SK-N-SH (cell line): ENCODE results near the gene RELCH. TPM values are rescaled to one million over a fixed set of nuclear protein-coding genes. Genes with fewer than 3 reads are reported as not detected.

Source experiments
- CTCF ChIA-PET: fragments of 300-600, 350-600 bp; formaldehyde crosslinking; extraction: SDS; loops from one replicate; lab custom pipeline; 2021; lab: Yijun Ruan, JAX
- POLR2A ChIA-PET: fragments of 350-600 bp; sonication (Branson Sonifier 250); formaldehyde crosslinking; extraction: SDS; loops from one replicate; lab custom pipeline; 2020; ENCODE audit warnings: antibody characterized with exemption, inconsistent platforms; lab: Yijun Ruan, JAX
- DNase-seq: peaks from one replicate; pipeline ENCODE4 v3.0.0; 2012
- H2AFZ ChIP-seq: fragments of 200-600 bp; sonication (generic); 2 replicates; pipeline ENCODE4 v1.8.1; 2016; ENCODE audit warnings: antibody characterized with exemption, mild to moderate bottlenecking, low read depth
- H3F3A ChIP-seq: fragments of 200-600 bp; sonication (generic); replicated peaks from 2 replicates; pipeline ENCODE3; 2016; ENCODE audit warnings: antibody characterized with exemption, mild to moderate bottlenecking; ENCODE audit not compliant: insufficient read depth
- H3K27ac ChIP-seq, 2 experiments: fragments of 200-500 bp in 1 of 2; fragments of 200-600 bp in 1 of 2; sonication (Bioruptor generic) in 1 of 2; sonication (generic), shearing (Covaris generic) in 1 of 2; 2 replicates each; pipeline versions ENCODE4 v1.5.1 to v1.6.1; 2014 to 2016; ENCODE audit warnings: low read depth in 2 of 2, inconsistent platforms in 1 of 2, low read length in 1 of 2, mild to moderate bottlenecking in 1 of 2, mixed read lengths in 1 of 2
- H3K27me3 ChIP-seq: fragments of 200-600 bp; sonication (generic), shearing (Covaris generic); 2 replicates; pipeline ENCODE4 v1.6.1; 2016; ENCODE audit warnings: mixed run types; ENCODE audit not compliant: insufficient read depth
- H3K36me3 ChIP-seq, 2 experiments: fragments of 200-500 bp in 1 of 2; fragments of 200-600 bp in 1 of 2; sonication (Bioruptor generic) in 1 of 2; sonication (generic) in 1 of 2; replicated peaks in 1 of 2; 2 replicates each; pipeline versions ENCODE3 to v1.5.1; 2014 to 2016; ENCODE audit warnings: low read length in 1 of 2, mild to moderate bottlenecking in 1 of 2; ENCODE audit not compliant: insufficient read depth in 2 of 2, control insufficient read depth in 1 of 2
- H3K4me1 ChIP-seq, 2 experiments: fragments of 200-500 bp in 1 of 2; fragments of 200-600 bp in 1 of 2; sonication (Bioruptor generic) in 1 of 2; sonication (generic), shearing (Covaris generic) in 1 of 2; 2 replicates each; pipeline versions ENCODE4 v1.5.1 to v1.6.1; 2014 to 2016; ENCODE audit warnings: low read depth in 1 of 2, low read length in 1 of 2, mixed run types in 1 of 2; ENCODE audit not compliant: insufficient read depth in 2 of 2, control insufficient read depth in 1 of 2
- H3K4me2 ChIP-seq: fragments of 200-600 bp; sonication (generic), shearing (Covaris generic); 2 replicates; pipeline ENCODE4 v1.6.1; 2017; ENCODE audit warnings: mixed run types
- H3K4me3 ChIP-seq, 2 experiments: fragments of 200-500 bp in 1 of 2; fragments of 200-600 bp in 1 of 2; sonication (Bioruptor generic) in 1 of 2; sonication (generic), shearing (Covaris generic) in 1 of 2; 2 replicates each; pipeline versions ENCODE4 v1.5.1 to v1.8.1; 2014 to 2016; ENCODE audit warnings: low read depth in 2 of 2, inconsistent platforms in 1 of 2, low read length in 1 of 2, mild to moderate bottlenecking in 1 of 2, mixed read lengths in 1 of 2, moderate library complexity in 1 of 2
- H3K79me2 ChIP-seq: fragments of 200-600 bp; sonication (generic); 2 replicates; pipeline ENCODE4 v1.8.1; 2017; ENCODE audit warnings: mild to moderate bottlenecking; ENCODE audit not compliant: insufficient read depth
- H3K9ac ChIP-seq: fragments of 200-600 bp; sonication (generic); 2 replicates; pipeline ENCODE4 v1.6.1; 2017; ENCODE audit warnings: mixed run types
- H3K9me2 ChIP-seq: fragments of 200-600 bp; sonication (generic); 2 replicates; pipeline ENCODE4 v1.6.1; 2017; ENCODE audit warnings: mixed run types
- H3K9me3 ChIP-seq: fragments of 200-600 bp; sonication (generic); 2 replicates; pipeline ENCODE4 v1.6.1; 2017; ENCODE audit warnings: mixed run types, mild to moderate bottlenecking, moderate library complexity
- H4K20me1 ChIP-seq: fragments of 200-600 bp; sonication (generic); 2 replicates; pipeline ENCODE4 v1.6.1; 2017; ENCODE audit warnings: mild to moderate bottlenecking, mixed run types; ENCODE audit not compliant: insufficient read depth
- ELF1 ChIP-seq: IDR thresholded peaks from 2 replicates; pipeline ENCODE4 v1.4.0; 2012
- EZH2phosphoT487 ChIP-seq: fragments of 200-600 bp; sonication (generic); IDR thresholded peaks from 2 replicates; pipeline ENCODE4 v1.6.1; 2017; ENCODE audit warnings: low read depth, mixed run types, mild to moderate bottlenecking, antibody characterized with exemption, moderate library complexity, borderline replicate concordance
- GATA2 ChIP-seq: sonication (generic); formaldehyde crosslinking; IDR thresholded peaks from 2 replicates; pipeline ENCODE4 v1.5.0; 2020; ENCODE audit warnings: mild to moderate bottlenecking, missing genetic modification reagents
- JUND ChIP-seq: IDR thresholded peaks from 2 replicates; pipeline ENCODE4 v1.4.0; 2012
- MEF2A ChIP-seq: IDR thresholded peaks from 2 replicates; pipeline ENCODE4 v1.4.0; 2012; ENCODE audit warnings: low read depth, borderline replicate concordance
- MXI1 ChIP-seq: IDR thresholded peaks from 2 replicates; pipeline ENCODE4 v1.6.1; 2012; ENCODE audit warnings: mild to moderate bottlenecking, low read depth, low read length, improper control_type of control experiment
- RAD21 ChIP-seq: IDR thresholded peaks from 2 replicates; pipeline ENCODE4 v1.6.1; 2012; ENCODE audit warnings: mild to moderate bottlenecking, low read length
- RXRA ChIP-seq: IDR thresholded peaks from 2 replicates; pipeline ENCODE4 v1.4.0; 2012; ENCODE audit warnings: low read depth, mild to moderate bottlenecking, borderline replicate concordance
- SIN3A ChIP-seq: IDR thresholded peaks from 2 replicates; pipeline ENCODE4 v1.6.1; 2012; ENCODE audit warnings: low read depth, mild to moderate bottlenecking, low read length, moderate library complexity, borderline replicate concordance
- TAF1 ChIP-seq: IDR thresholded peaks from 2 replicates; pipeline ENCODE4 v1.6.1; 2012; ENCODE audit warnings: low read depth, mild to moderate bottlenecking, low read length, moderate library complexity, borderline replicate concordance
- TCF12 ChIP-seq: IDR thresholded peaks from 2 replicates; pipeline ENCODE4 v1.4.0; 2012
- YY1 ChIP-seq: IDR thresholded peaks from 2 replicates; pipeline ENCODE4 v1.4.0; 2012; ENCODE audit warnings: low read depth, mild to moderate bottlenecking
- WGBS: methylation state at CpG from one replicate; pipeline ENCODE4 v1.1.6; 2017; ENCODE audit warnings: low lambda C conversion rate; 5-methylcytosine and 5-hydroxymethylcytosine counted together
- polyA plus RNA-seq, 3 experiments: library from polyadenylated mRNA; depleted of rRNA; stranded (reverse); fragments of >200 nt; gene quantifications; 2 replicates each; pipeline ENCODE4 v1.2.3, GENCODE V29; 2012
- TF ChIP-seq, protein P1 (sequence below): IDR thresholded peaks from 2 replicates; pipeline ENCODE4 v1.4.0; 2012; ENCODE audit warnings: low read depth, borderline replicate concordance
- TF ChIP-seq, protein P2 (sequence below): fragments of 150-350 bp; IDR thresholded peaks from 2 replicates; pipeline ENCODE4 v1.6.1; 2016; ENCODE audit warnings: mild to moderate bottlenecking, low read depth, low read length
- TF ChIP-seq, protein P3 (sequence below): IDR thresholded peaks from 2 replicates; pipeline ENCODE4 v1.4.0; 2012; ENCODE audit warnings: low read depth
- TF ChIP-seq, protein P4 (sequence below): IDR thresholded peaks from 2 replicates; pipeline ENCODE4; 2012
- TF ChIP-seq, protein P5 (sequence below): IDR thresholded peaks from 2 replicates; pipeline ENCODE4 v1.6.1; 2012; ENCODE audit warnings: mild to moderate bottlenecking, low read depth, low read length, moderate library complexity
- TF ChIP-seq, protein P6 (sequence below): fragments of 150-350 bp; IDR thresholded peaks from 2 replicates; pipeline ENCODE4 v1.6.1; 2017; ENCODE audit warnings: antibody characterized with exemption, low read length, low read depth, borderline replicate concordance

RELCH gene
- polyA plus RNA-seq, 1 of the 3 experiments (the other 2 are of a cell fraction), result 7.4 TPM

DNA sequence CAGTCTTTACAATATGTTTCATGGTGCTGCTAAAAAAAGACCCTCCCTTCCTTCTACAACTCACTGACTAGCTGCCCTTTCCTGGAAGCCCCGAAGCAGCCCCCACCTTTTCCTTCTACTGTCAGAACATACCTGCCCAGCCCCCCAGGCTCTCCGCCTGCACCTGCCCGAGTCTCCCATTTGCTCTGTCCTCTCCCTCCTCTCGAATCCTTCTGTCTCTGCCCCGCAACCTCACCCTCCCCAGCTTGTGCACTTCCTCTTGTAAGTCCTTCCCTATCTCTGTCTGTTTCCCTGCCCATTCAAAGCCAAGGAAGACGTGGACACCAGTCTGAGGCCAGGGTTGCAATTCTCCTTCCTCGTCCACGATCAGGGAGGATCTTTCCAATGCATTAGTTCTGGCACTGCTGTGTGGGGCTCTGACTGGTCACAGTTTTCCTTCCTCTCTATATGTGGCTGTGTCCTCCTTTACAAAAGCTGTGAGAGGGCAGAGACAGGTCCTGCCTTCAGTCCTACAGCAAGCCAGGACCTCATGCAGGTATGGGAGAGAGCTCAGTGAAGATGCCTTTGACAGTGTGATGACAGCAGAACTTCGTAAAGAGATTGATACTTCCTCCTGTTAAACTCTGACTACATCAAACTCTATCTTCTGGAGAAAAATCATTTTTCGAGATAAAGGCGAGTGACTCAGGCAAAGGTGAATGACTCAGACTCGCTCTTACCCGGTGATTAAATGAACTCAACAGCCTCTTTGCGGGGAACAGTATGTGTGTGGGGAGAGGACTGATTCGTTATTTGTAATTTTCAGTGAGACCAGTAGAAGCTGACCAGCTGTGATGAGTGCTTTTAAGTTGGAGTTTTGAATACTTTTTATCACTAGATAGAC, 152.3 kb downstream of the RELCH start (continued):
- peak; percentile 59; the same call in 1 of the 2 replicates for TF ChIP-seq RXRA
- no peak for TF ChIP-seq ELF1
- TF ChIP-seq, protein P1, sequence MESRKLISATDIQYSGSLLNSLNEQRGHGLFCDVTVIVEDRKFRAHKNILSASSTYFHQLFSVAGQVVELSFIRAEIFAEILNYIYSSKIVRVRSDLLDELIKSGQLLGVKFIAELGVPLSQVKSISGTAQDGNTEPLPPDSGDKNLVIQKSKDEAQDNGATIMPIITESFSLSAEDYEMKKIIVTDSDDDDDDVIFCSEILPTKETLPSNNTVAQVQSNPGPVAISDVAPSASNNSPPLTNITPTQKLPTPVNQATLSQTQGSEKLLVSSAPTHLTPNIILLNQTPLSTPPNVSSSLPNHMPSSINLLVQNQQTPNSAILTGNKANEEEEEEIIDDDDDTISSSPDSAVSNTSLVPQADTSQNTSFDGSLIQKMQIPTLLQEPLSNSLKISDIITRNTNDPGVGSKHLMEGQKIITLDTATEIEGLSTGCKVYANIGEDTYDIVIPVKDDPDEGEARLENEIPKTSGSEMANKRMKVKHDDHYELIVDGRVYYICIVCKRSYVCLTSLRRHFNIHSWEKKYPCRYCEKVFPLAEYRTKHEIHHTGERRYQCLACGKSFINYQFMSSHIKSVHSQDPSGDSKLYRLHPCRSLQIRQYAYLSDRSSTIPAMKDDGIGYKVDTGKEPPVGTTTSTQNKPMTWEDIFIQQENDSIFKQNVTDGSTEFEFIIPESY, result 0 out of 2 replicates have a peak, but pooled peaks have one; percentile 35
- 0 out of 2 replicates have a peak, but pooled peaks have one; percentile 14 for TF ChIP-seq TAF1
- TF ChIP-seq MEF2A, result no peak
- TF ChIP-seq, protein P2, sequence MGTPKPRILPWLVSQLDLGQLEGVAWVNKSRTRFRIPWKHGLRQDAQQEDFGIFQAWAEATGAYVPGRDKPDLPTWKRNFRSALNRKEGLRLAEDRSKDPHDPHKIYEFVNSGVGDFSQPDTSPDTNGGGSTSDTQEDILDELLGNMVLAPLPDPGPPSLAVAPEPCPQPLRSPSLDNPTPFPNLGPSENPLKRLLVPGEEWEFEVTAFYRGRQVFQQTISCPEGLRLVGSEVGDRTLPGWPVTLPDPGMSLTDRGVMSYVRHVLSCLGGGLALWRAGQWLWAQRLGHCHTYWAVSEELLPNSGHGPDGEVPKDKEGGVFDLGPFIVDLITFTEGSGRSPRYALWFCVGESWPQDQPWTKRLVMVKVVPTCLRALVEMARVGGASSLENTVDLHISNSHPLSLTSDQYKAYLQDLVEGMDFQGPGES, result no peak
- TF ChIP-seq, protein P3, sequence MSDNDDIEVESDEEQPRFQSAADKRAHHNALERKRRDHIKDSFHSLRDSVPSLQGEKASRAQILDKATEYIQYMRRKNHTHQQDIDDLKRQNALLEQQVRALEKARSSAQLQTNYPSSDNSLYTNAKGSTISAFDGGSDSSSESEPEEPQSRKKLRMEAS, result no peak; the same call in 1 of the 2 replicates
- no peak for TF ChIP-seq RAD21
- TF ChIP-seq TCF12, result peak; percentile 79

DNA sequence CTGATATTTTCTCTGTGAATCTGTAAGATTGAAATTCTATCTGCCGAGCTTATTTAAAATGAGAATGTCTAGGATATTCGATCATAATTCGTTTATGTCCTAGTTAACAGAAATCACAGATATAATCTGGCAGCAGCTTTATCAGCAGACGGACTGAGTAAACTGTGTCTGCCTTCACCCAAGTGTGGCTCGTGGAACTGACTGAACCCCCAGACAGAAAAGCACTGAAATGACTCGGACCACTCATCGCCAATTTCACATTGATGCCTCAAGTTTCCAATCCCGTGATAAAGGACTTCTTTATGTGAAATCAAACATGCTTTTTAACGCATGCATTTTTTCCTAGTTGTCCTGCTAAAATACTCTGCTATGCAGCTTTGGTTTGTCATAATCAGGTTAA, 153.9 kb downstream of the RELCH start:
- peaks cover 9% of the 10 kb centered on the region for H3F3A ChIP-seq
- POLR2A ChIA-PET, result no interaction called here
- 76% methylated on average over 9 of the region's 9 CpGs for WGBS
- CTCF ChIA-PET, result interaction anchor here (0.6 to 1.6 kb wide), 3 partner anchors 10 to 20 kb away, joined by 3 to 5 read pairs (median 3); partner anchors contain the start of gene TNFRSF11A
- H3K4me1 ChIP-seq, result peaks cover 8 to 13% of the 10 kb centered on the region in 2 experiments
- no peak overlapping the region for H3K9ac ChIP-seq
- H3K27ac ChIP-seq, result no peak overlapping the region
- no peaks in the 10 kb centered on the region for H3K9me2 ChIP-seq
- no peaks in the 10 kb centered on the region for H3K79me2 ChIP-seq
- H3K27me3 ChIP-seq, result no peaks in the 10 kb centered on the region
- H2AFZ ChIP-seq, result no peak overlapping the region
- H3K36me3 ChIP-seq, result no peaks in the 10 kb centered on the region
- H3K4me3 ChIP-seq, result no peak overlapping the region
- DNase-seq, result no peak
- no peaks in the 10 kb centered on the region for H3K9me3 ChIP-seq
- no peaks in the 10 kb centered on the region for H4K20me1 ChIP-seq
- TF ChIP-seq TCF12, result no peak
- TF ChIP-seq, protein P4, sequence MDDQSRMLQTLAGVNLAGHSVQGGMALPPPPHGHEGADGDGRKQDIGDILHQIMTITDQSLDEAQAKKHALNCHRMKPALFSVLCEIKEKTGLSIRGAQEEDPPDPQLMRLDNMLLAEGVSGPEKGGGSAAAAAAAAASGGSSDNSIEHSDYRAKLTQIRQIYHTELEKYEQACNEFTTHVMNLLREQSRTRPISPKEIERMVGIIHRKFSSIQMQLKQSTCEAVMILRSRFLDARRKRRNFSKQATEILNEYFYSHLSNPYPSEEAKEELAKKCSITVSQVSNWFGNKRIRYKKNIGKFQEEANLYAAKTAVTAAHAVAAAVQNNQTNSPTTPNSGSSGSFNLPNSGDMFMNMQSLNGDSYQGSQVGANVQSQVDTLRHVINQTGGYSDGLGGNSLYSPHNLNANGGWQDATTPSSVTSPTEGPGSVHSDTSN, result no peak
- TF ChIP-seq, protein P5, sequence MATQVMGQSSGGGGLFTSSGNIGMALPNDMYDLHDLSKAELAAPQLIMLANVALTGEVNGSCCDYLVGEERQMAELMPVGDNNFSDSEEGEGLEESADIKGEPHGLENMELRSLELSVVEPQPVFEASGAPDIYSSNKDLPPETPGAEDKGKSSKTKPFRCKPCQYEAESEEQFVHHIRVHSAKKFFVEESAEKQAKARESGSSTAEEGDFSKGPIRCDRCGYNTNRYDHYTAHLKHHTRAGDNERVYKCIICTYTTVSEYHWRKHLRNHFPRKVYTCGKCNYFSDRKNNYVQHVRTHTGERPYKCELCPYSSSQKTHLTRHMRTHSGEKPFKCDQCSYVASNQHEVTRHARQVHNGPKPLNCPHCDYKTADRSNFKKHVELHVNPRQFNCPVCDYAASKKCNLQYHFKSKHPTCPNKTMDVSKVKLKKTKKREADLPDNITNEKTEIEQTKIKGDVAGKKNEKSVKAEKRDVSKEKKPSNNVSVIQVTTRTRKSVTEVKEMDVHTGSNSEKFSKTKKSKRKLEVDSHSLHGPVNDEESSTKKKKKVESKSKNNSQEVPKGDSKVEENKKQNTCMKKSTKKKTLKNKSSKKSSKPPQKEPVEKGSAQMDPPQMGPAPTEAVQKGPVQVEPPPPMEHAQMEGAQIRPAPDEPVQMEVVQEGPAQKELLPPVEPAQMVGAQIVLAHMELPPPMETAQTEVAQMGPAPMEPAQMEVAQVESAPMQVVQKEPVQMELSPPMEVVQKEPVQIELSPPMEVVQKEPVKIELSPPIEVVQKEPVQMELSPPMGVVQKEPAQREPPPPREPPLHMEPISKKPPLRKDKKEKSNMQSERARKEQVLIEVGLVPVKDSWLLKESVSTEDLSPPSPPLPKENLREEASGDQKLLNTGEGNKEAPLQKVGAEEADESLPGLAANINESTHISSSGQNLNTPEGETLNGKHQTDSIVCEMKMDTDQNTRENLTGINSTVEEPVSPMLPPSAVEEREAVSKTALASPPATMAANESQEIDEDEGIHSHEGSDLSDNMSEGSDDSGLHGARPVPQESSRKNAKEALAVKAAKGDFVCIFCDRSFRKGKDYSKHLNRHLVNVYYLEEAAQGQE, result no peak
- no peak for TF ChIP-seq MXI1
- TF ChIP-seq EZH2phosphoT487, result no peak
- TF ChIP-seq, protein P6, sequence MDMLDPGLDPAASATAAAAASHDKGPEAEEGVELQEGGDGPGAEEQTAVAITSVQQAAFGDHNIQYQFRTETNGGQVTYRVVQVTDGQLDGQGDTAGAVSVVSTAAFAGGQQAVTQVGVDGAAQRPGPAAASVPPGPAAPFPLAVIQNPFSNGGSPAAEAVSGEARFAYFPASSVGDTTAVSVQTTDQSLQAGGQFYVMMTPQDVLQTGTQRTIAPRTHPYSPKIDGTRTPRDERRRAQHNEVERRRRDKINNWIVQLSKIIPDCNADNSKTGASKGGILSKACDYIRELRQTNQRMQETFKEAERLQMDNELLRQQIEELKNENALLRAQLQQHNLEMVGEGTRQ, result no peak
- TF ChIP-seq YY1, result no peak
- no peak for TF ChIP-seq GATA2
- TF ChIP-seq SIN3A, result no peak
- TF ChIP-seq JUND, result no peak
- TF ChIP-seq, all 33 proteins: peak for 0
- no peak overlapping the region for H3K4me2 ChIP-seq
